ENCODE data around the gene CAPRIN1.

The CAPRIN1 gene

DNA sequence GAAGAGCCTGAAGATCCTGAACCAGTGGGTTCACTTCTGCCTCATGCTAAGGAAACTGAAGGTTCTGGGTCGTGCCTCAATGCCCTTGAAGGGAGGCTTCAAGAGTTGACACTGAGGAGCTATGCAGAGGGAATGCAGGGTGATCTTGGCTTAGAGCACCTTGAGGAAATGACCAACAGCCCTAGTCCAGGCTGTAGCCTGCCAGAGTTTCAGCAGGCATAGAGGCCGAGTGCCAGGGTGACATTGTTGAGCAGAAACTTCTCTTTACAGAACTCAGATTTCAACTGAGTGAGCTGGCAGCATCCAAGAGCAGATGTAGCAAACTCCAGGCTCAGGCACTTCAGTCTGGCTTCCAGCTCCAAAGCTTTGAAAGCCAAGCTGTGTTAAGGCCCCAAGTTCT lies 23.1 kb upstream of the CAPRIN1 start:
- H2AFZ ChIP-seq = peak overlapping the region; percentile 38
- H3K4me3 ChIP-seq (ENCODE audit: low read depth, low read length) = no peak overlapping the region
- H3K27ac ChIP-seq = no peak overlapping the region
- peaks cover 4% of the 10 kb centered on the region for H3K4me1 ChIP-seq
- no peak overlapping the region for H3K9ac ChIP-seq
- H3K79me2 ChIP-seq = no peaks in the 10 kb centered on the region
- H3K4me2 ChIP-seq (ENCODE audit: low read length) = no peak overlapping the region
- no peaks in the 10 kb centered on the region for H3K27me3 ChIP-seq (ENCODE audit: control insufficient read depth, insufficient read depth, low read length)
- H3K36me3 ChIP-seq (ENCODE audit: control insufficient read depth, insufficient read depth, low read length) = no peaks in the 10 kb centered on the region
- H3K9me3 ChIP-seq (ENCODE audit: control insufficient read depth, low read length) = no peaks in the 10 kb centered on the region
- TF ChIP-seq CTCF (IDR thresholded peaks at IDR 0.05) = no peak

DNA sequence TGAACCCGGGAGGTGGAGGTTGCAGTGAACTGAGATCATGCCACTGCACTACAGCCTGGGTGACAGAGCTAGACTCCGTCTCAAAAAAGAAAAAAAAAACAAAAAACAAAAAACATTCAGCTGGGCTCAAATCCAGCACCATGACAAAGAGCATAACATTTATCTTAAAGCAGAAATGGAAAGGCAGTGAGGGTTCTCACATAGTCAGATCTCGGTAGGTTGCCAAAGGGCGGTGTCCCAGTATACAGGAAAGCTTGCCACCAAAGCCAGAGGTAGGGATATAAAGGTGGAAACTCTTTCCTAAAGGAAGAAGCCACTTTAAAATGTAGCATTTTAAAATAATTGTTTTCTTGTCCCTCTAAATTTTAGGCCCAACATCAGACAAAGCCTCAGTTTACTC lies 22.4 kb upstream of the CAPRIN1 start:
- no peaks in the 10 kb centered on the region for H3K79me2 ChIP-seq
- H3K27ac ChIP-seq = no peak overlapping the region
- TF ChIP-seq CTCF (IDR thresholded peaks at IDR 0.05) = no peak
- no peak overlapping the region for H3K9ac ChIP-seq
- H2AFZ ChIP-seq = no peak overlapping the region
- peaks cover 4% of the 10 kb centered on the region for H3K4me1 ChIP-seq
- no peak overlapping the region for H3K4me3 ChIP-seq (ENCODE audit: low read depth, low read length)
- no peaks in the 10 kb centered on the region for H3K27me3 ChIP-seq (ENCODE audit: control insufficient read depth, insufficient read depth, low read length)
- no peaks in the 10 kb centered on the region for H3K9me3 ChIP-seq (ENCODE audit: control insufficient read depth, low read length)
- no peak overlapping the region for H3K4me2 ChIP-seq (ENCODE audit: low read length)
- H3K36me3 ChIP-seq (ENCODE audit: control insufficient read depth, insufficient read depth, low read length) = no peaks in the 10 kb centered on the region

DNA sequence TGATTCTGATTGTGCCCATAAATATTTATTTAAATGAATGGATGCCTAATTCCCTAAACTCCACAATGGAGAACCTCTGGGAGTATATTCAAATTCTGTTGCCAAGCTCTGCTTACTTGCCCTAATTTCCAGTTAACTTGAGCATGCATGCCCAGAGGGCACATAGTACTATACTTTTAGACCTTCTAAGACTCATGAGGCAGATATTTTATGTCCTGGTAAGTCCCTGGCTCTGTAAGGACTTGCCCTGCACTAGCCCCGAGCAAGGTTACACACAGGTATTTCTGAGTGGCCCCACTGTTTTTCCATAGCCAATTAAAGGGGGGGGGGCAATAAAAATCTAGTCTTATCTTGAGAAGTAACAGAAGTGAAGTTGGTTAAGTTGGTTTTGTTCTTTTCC lies 21.1 kb upstream of the CAPRIN1 start:
- Histone ChIP-seq H3K79me2 (no peaks in the 10 kb centered on the region), H3K27me3 (ENCODE audit: control insufficient read depth, insufficient read depth, low read length) (no peaks in the 10 kb centered on the region), H3K4me2 (ENCODE audit: low read length) (no peak overlapping the region), H3K4me3 (ENCODE audit: low read depth, low read length) (no peak overlapping the region), H3K9ac (no peak overlapping the region), H3K9me3 (ENCODE audit: control insufficient read depth, low read length) (no peaks in the 10 kb centered on the region), H3K36me3 (ENCODE audit: control insufficient read depth, insufficient read depth, low read length) (no peaks in the 10 kb centered on the region), H3K4me1 (peaks cover 4% of the 10 kb centered on the region), H3K27ac (no peak overlapping the region), H2AFZ (no peak overlapping the region)
- no peak for TF ChIP-seq CTCF (IDR thresholded peaks at IDR 0.05)

- H3K4me1 ChIP-seq = peaks cover 4% of the 10 kb centered on the region
- no peak overlapping the region for H2AFZ ChIP-seq
- no peaks in the 10 kb centered on the region for H3K36me3 ChIP-seq (ENCODE audit: control insufficient read depth, insufficient read depth, low read length)
- H3K4me2 ChIP-seq (ENCODE audit: low read length) = no peak overlapping the region
- no peak overlapping the region for H3K9ac ChIP-seq
- no peak overlapping the region for H3K27ac ChIP-seq
- H3K79me2 ChIP-seq = no peaks in the 10 kb centered on the region
- no peaks in the 10 kb centered on the region for H3K9me3 ChIP-seq (ENCODE audit: control insufficient read depth, low read length)
- no peak for TF ChIP-seq CTCF (IDR thresholded peaks at IDR 0.05)
- no peak overlapping the region for H3K4me3 ChIP-seq (ENCODE audit: low read depth, low read length)
- H3K27me3 ChIP-seq (ENCODE audit: control insufficient read depth, insufficient read depth, low read length) = no peaks in the 10 kb centered on the region
These were observed 18.1 kb upstream of the CAPRIN1 start for GRCh38 chr11:34033399-34033798.

DNA sequence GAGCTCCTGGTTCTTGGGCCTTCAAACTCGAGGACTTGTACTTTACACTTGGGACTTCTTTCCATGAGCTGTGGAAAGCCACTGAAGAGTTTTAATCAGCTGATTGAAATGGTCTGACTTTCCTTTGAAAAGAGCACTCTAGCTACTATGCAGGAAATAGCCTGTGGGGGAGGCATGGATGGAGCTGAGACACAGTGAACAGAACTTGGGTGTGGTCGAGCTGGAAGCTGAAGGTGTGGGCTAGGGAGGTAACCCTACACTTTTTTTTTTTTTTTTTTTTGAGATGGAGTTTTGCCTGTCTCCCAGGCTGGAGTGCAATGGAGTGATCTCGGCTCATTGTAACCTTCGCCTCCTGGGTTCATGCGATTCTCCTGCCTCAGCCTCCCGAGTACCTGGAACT lies 17.5 kb upstream of the CAPRIN1 start:
- Histone ChIP-seq H3K4me2 (ENCODE audit: low read length) (no peak overlapping the region), H3K27ac (no peak overlapping the region), H3K9me3 (ENCODE audit: control insufficient read depth, low read length) (no peaks in the 10 kb centered on the region), H3K79me2 (no peaks in the 10 kb centered on the region), H3K27me3 (ENCODE audit: control insufficient read depth, insufficient read depth, low read length) (no peaks in the 10 kb centered on the region), H3K4me3 (ENCODE audit: low read depth, low read length) (no peak overlapping the region), H3K4me1 (peaks cover 4% of the 10 kb centered on the region), H3K36me3 (ENCODE audit: control insufficient read depth, insufficient read depth, low read length) (no peaks in the 10 kb centered on the region), H3K9ac (no peak overlapping the region), H2AFZ (no peak overlapping the region)
- TF ChIP-seq CTCF (IDR thresholded peaks at IDR 0.05) = no peak
